SK-N-SH (cell line): ENCODE results near the gene MACROD2. TPM values are rescaled to one million over a fixed set of nuclear protein-coding genes. Genes with fewer than 3 reads are reported as not detected.

ENCODE experiments used
- CTCF ChIA-PET: fragments of 300-600, 350-600 bp; formaldehyde crosslinking; extraction: SDS; loops from one replicate; lab custom pipeline; 2021; lab: Yijun Ruan, JAX
- POLR2A ChIA-PET: fragments of 350-600 bp; sonication (Branson Sonifier 250); formaldehyde crosslinking; extraction: SDS; loops from one replicate; lab custom pipeline; 2020; ENCODE audit warnings: antibody characterized with exemption, inconsistent platforms; lab: Yijun Ruan, JAX
- DNase-seq: peaks from one replicate; pipeline ENCODE4 v3.0.0; 2012
- H2AFZ ChIP-seq: fragments of 200-600 bp; sonication (generic); 2 replicates; pipeline ENCODE4 v1.8.1; 2016; ENCODE audit warnings: antibody characterized with exemption, mild to moderate bottlenecking, low read depth
- H3F3A ChIP-seq: fragments of 200-600 bp; sonication (generic); replicated peaks from 2 replicates; pipeline ENCODE3; 2016; ENCODE audit warnings: antibody characterized with exemption, mild to moderate bottlenecking; ENCODE audit not compliant: insufficient read depth
- H3K27ac ChIP-seq, 2 experiments: fragments of 200-500 bp in 1 of 2; fragments of 200-600 bp in 1 of 2; sonication (Bioruptor generic) in 1 of 2; sonication (generic), shearing (Covaris generic) in 1 of 2; 2 replicates each; pipeline versions ENCODE4 v1.5.1 to v1.6.1; 2014 to 2016; ENCODE audit warnings: low read depth in 2 of 2, inconsistent platforms in 1 of 2, low read length in 1 of 2, mild to moderate bottlenecking in 1 of 2, mixed read lengths in 1 of 2
- H3K27me3 ChIP-seq: fragments of 200-600 bp; sonication (generic), shearing (Covaris generic); 2 replicates; pipeline ENCODE4 v1.6.1; 2016; ENCODE audit warnings: mixed run types; ENCODE audit not compliant: insufficient read depth
- H3K36me3 ChIP-seq, 2 experiments: fragments of 200-500 bp in 1 of 2; fragments of 200-600 bp in 1 of 2; sonication (Bioruptor generic) in 1 of 2; sonication (generic) in 1 of 2; replicated peaks in 1 of 2; 2 replicates each; pipeline versions ENCODE3 to v1.5.1; 2014 to 2016; ENCODE audit warnings: low read length in 1 of 2, mild to moderate bottlenecking in 1 of 2; ENCODE audit not compliant: insufficient read depth in 2 of 2, control insufficient read depth in 1 of 2
- H3K4me1 ChIP-seq, 2 experiments: fragments of 200-500 bp in 1 of 2; fragments of 200-600 bp in 1 of 2; sonication (Bioruptor generic) in 1 of 2; sonication (generic), shearing (Covaris generic) in 1 of 2; 2 replicates each; pipeline versions ENCODE4 v1.5.1 to v1.6.1; 2014 to 2016; ENCODE audit warnings: low read depth in 1 of 2, low read length in 1 of 2, mixed run types in 1 of 2; ENCODE audit not compliant: insufficient read depth in 2 of 2, control insufficient read depth in 1 of 2
- H3K4me2 ChIP-seq: fragments of 200-600 bp; sonication (generic), shearing (Covaris generic); 2 replicates; pipeline ENCODE4 v1.6.1; 2017; ENCODE audit warnings: mixed run types
- H3K4me3 ChIP-seq, 2 experiments: fragments of 200-500 bp in 1 of 2; fragments of 200-600 bp in 1 of 2; sonication (Bioruptor generic) in 1 of 2; sonication (generic), shearing (Covaris generic) in 1 of 2; 2 replicates each; pipeline versions ENCODE4 v1.5.1 to v1.8.1; 2014 to 2016; ENCODE audit warnings: low read depth in 2 of 2, inconsistent platforms in 1 of 2, low read length in 1 of 2, mild to moderate bottlenecking in 1 of 2, mixed read lengths in 1 of 2, moderate library complexity in 1 of 2
- H3K79me2 ChIP-seq: fragments of 200-600 bp; sonication (generic); 2 replicates; pipeline ENCODE4 v1.8.1; 2017; ENCODE audit warnings: mild to moderate bottlenecking; ENCODE audit not compliant: insufficient read depth
- H3K9ac ChIP-seq: fragments of 200-600 bp; sonication (generic); 2 replicates; pipeline ENCODE4 v1.6.1; 2017; ENCODE audit warnings: mixed run types
- H3K9me2 ChIP-seq: fragments of 200-600 bp; sonication (generic); 2 replicates; pipeline ENCODE4 v1.6.1; 2017; ENCODE audit warnings: mixed run types
- H3K9me3 ChIP-seq: fragments of 200-600 bp; sonication (generic); 2 replicates; pipeline ENCODE4 v1.6.1; 2017; ENCODE audit warnings: mixed run types, mild to moderate bottlenecking, moderate library complexity
- H4K20me1 ChIP-seq: fragments of 200-600 bp; sonication (generic); 2 replicates; pipeline ENCODE4 v1.6.1; 2017; ENCODE audit warnings: mild to moderate bottlenecking, mixed run types; ENCODE audit not compliant: insufficient read depth
- CHD2 ChIP-seq: fragments of 150-350 bp; IDR thresholded peaks from 2 replicates; pipeline ENCODE4 v1.6.1; 2018; ENCODE audit warnings: low read length; ENCODE audit not compliant: partially characterized antibody
- CTCF ChIP-seq: fragments of 200-600 bp; sonication (generic); IDR thresholded peaks from 2 replicates; pipeline ENCODE4 v1.6.1; 2017; ENCODE audit warnings: antibody characterized with exemption, mild to moderate bottlenecking, moderate library complexity
- ELF1 ChIP-seq: IDR thresholded peaks from 2 replicates; pipeline ENCODE4 v1.4.0; 2012
- EZH2phosphoT487 ChIP-seq: fragments of 200-600 bp; sonication (generic); IDR thresholded peaks from 2 replicates; pipeline ENCODE4 v1.6.1; 2017; ENCODE audit warnings: low read depth, mixed run types, mild to moderate bottlenecking, antibody characterized with exemption, moderate library complexity, borderline replicate concordance
- GATA2 ChIP-seq: sonication (generic); formaldehyde crosslinking; IDR thresholded peaks from 2 replicates; pipeline ENCODE4 v1.5.0; 2020; ENCODE audit warnings: mild to moderate bottlenecking, missing genetic modification reagents
- IRF3 ChIP-seq: fragments of 150-350 bp; IDR thresholded peaks from 2 replicates; pipeline ENCODE4 v1.6.1; 2016; ENCODE audit warnings: mild to moderate bottlenecking, low read depth, low read length
- MXI1 ChIP-seq: IDR thresholded peaks from 2 replicates; pipeline ENCODE4 v1.6.1; 2012; ENCODE audit warnings: mild to moderate bottlenecking, low read depth, low read length, improper control_type of control experiment
- PBX3 ChIP-seq: IDR thresholded peaks from 2 replicates; pipeline ENCODE4; 2012
- POLR2AphosphoS5 ChIP-seq: IDR thresholded peaks from 2 replicates; pipeline ENCODE4 v1.6.1; 2012; ENCODE audit warnings: low read depth, low read length
- RCOR1 ChIP-seq: fragments of 150-350 bp; IDR thresholded peaks from 2 replicates; pipeline ENCODE4 v1.6.1; 2017; ENCODE audit warnings: antibody characterized with exemption, low read length
- REST ChIP-seq: IDR thresholded peaks from 2 replicates; pipeline ENCODE4 v1.6.1; 2012; ENCODE audit warnings: mild to moderate bottlenecking, low read depth, low read length, moderate library complexity
- RXRA ChIP-seq: IDR thresholded peaks from 2 replicates; pipeline ENCODE4 v1.4.0; 2012; ENCODE audit warnings: low read depth, mild to moderate bottlenecking, borderline replicate concordance
- SMC3 ChIP-seq: IDR thresholded peaks from 2 replicates; pipeline ENCODE4 v1.6.1; 2012; ENCODE audit warnings: low read depth, low read length, improper control_type of control experiment
- TCF12 ChIP-seq: IDR thresholded peaks from 2 replicates; pipeline ENCODE4 v1.4.0; 2012
- TEAD4 ChIP-seq: IDR thresholded peaks from 2 replicates; pipeline ENCODE4 v1.4.0; 2012; ENCODE audit warnings: mild to moderate bottlenecking, borderline replicate concordance; ENCODE audit not compliant: insufficient read depth
- YY1 ChIP-seq: IDR thresholded peaks from 2 replicates; pipeline ENCODE4 v1.4.0; 2012; ENCODE audit warnings: low read depth, mild to moderate bottlenecking
- ZBTB33 ChIP-seq: IDR thresholded peaks from 2 replicates; pipeline ENCODE4 v1.4.0; 2012; ENCODE audit warnings: low read depth, borderline replicate concordance
- WGBS: methylation state at CpG from one replicate; pipeline ENCODE4 v1.1.6; 2017; ENCODE audit warnings: low lambda C conversion rate; 5-methylcytosine and 5-hydroxymethylcytosine counted together
- polyA plus RNA-seq, 3 experiments: library from polyadenylated mRNA; depleted of rRNA; stranded (reverse); fragments of >200 nt; gene quantifications; 2 replicates each; pipeline ENCODE4 v1.2.3, GENCODE V29; 2012

MACROD2 gene
- polyA plus RNA-seq, 1 of the 3 experiments (the other 2 are of a cell fraction) = 0.33 TPM

DNA sequence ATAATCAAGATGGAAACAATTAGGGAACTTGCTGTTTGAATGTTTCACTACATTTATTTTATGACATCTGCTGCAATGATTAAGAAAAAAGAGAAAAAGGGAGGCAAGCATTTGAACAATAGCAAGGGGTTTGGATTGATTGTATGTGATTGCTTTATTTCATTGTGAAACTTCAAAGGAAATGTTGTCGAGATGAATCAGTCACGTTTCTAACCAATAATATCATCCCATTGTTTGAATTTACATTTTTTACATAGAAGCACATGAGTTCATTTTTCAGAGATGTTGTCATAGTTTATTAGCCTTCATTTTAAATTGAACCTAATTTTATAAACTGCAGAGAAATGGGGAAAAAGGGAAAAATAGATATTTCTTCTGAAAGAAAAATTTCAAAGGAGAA, 2006.0 kb downstream of the MACROD2 start:
- Histone ChIP-seq H3K4me3 (no peak overlapping the region), H3K4me1 (no peaks in the 10 kb centered on the region), H4K20me1 (no peaks in the 10 kb centered on the region), H3K9me2 (no peaks in the 10 kb centered on the region), H3K4me2 (no peak overlapping the region), H3K9me3 (no peaks in the 10 kb centered on the region), H2AFZ (no peak overlapping the region)
- WGBS = 19% methylated on average over 2 of the region's 2 CpGs
- TF ChIP-seq MXI1 (no peak), IRF3 (no peak), EZH2phosphoT487 (no peak), PBX3 (no peak), RCOR1 (no peak), CTCF (no peak), POLR2AphosphoS5 (no peak), TCF12 (no peak), RXRA (no peak), TEAD4 (no peak), ELF1 (no peak), CHD2 (no peak), YY1 (no peak), REST (no peak), SMC3 (no peak), GATA2 (CRISPR knock-in tag) (no peak), ZBTB33 (no peak)
- TF ChIP-seq, all 33 proteins: peak for 0
- Histone ChIP-seq H3F3A (no peaks in the 10 kb centered on the region), H3K27ac (no peak overlapping the region), H3K27me3 (no peaks in the 10 kb centered on the region), H3K9ac (no peak overlapping the region), H3K79me2 (no peaks in the 10 kb centered on the region), H3K36me3 (no peaks in the 10 kb centered on the region)
- no peak for DNase-seq
- ChIA-PET POLR2A (no interaction called here), CTCF (no interaction called here)
